GM12873 (cell line): Measurements from ENCODE around the gene TSPOAP1.

ENCODE experiments used
- TF ChIP-seq, protein P1 (sequence below): IDR thresholded peaks from 2 replicates; pipeline ENCODE4 v1.5.1; 2012; ENCODE audit warnings: low read depth, mild to moderate bottlenecking, moderate library complexity, low read length, control low read depth; ENCODE audit not compliant: insufficient read depth; ENCODE audit errors: missing control alignments

TSPOAP1 gene

GRCh38 chr17:58318627-58319172 is 9.9 kb downstream of the TSPOAP1 start:
- TF ChIP-seq, protein P1, sequence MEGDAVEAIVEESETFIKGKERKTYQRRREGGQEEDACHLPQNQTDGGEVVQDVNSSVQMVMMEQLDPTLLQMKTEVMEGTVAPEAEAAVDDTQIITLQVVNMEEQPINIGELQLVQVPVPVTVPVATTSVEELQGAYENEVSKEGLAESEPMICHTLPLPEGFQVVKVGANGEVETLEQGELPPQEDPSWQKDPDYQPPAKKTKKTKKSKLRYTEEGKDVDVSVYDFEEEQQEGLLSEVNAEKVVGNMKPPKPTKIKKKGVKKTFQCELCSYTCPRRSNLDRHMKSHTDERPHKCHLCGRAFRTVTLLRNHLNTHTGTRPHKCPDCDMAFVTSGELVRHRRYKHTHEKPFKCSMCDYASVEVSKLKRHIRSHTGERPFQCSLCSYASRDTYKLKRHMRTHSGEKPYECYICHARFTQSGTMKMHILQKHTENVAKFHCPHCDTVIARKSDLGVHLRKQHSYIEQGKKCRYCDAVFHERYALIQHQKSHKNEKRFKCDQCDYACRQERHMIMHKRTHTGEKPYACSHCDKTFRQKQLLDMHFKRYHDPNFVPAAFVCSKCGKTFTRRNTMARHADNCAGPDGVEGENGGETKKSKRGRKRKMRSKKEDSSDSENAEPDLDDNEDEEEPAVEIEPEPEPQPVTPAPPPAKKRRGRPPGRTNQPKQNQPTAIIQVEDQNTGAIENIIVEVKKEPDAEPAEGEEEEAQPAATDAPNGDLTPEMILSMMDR = no peak

GRCh38 chr17:58318065-58318481 is 10.5 kb downstream of the TSPOAP1 start:
- TF ChIP-seq, protein P1 = no peak

DNA sequence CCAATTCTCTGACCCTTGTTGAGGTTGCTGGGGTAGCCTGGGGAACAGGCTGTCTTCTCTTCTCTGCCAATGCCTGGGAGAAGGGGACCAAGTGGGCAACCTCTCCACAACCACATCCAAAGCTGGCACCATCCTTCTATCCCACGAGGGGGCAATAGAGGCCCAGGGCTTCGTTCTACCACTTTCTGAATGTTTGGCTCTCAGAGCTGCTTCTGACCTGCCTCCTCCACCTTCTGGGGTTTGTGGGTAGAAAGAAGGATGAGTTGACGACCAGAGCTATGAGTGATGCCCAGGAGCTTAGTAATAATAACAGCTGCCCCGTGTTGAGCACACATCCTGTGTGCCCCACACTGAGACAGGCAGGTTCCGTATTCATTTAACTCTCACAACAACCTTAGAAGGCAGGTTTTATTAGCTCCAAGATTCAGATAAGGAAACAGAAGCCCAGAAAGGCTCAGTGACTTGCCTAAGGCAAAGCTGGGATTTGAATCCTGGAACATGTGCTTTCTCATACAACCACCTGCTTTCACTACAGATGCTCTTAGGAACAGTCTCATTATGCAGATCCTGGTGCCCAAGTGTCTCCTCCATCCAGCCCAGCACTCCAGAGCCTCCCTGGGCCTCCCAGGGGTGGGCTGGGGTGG is 11.1 kb downstream of the TSPOAP1 start:
- TF ChIP-seq, protein P1 = peak; percentile 92

DNA sequence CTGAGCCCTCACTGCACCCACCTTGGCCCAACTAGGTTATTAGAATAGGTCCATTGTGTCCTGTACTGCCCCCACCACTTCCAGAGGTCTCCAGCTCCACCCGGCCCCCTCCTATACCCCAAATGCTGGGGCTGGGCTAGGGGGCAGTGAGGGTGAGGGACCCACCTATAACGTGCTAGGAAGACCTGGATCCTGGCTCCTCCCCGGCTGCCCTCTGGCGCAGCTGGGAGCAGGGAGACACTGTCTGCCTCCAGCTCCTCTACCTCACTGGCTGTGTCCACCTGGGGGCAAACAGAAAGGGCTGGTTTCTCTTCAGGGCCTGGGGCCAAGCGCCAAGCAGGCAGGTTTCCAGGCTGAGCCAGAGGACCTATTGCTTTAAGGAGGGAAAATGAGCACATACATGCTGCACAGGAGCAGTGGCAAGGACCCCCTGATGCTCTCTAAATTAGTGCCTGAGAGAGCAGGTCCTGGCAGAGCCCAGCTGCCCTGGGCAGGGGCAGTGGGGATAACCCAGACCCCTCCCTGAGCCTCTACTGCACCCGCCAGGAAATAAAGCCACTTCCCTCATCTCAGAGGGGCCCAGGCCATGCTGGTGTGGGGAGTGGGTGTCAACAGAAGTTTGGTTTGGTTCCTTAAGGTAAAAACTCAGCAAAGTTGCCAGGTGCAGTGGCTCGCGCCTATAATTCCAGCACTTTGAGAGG is 12.2 kb downstream of the TSPOAP1 start:
- TF ChIP-seq, protein P1 = no peak

DNA sequence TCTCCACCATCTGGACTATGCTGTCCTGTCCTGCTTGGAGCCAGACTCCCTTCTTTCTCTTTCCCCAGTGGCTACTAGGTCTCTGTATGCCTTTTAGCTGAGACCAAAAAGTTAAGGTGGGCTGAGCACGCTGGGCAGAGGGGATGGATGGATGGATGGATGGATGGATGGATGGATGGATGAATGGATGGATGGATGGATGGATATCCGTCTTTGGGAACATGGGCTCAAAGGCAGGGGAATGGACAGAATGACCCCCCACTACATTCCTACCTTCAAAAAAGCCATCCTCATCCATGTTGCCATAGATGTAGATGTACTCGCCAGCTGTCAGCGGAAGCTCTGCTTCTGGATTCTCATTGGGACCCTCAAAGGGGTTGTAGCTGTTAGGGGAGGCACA is 12.8 kb downstream of the TSPOAP1 start:
- TF ChIP-seq, protein P1 = no peak

- TF ChIP-seq, protein P1 = no peak
Measured at GRCh38 chr17:58315281-58315711, 13.3 kb downstream of the TSPOAP1 start.

- TF ChIP-seq, protein P1 = no peak
Measured at GRCh38 chr17:58314706-58315015, 13.9 kb downstream of the TSPOAP1 start.
